Middle frontal gyrus (tissue), 1 donor: ENCODE measurements around the gene SYT5.
"Not testable (repeated sequence)": the region's sequence is repeated elsewhere in the genome, so short reads cannot be mapped to it uniquely, and the experiment has no call there.

Experiments used
- DNase-seq: peaks from one replicate; pipeline ENCODE4 v3.0.0-alpha.2; 2015; ENCODE audit warnings: low spot score; ENCODE audit errors: extremely low spot score

Gene SYT5

GRCh38 chr19:55179606-55180484 lies at the start of gene SYT5:
Gene SYT5, minus strand, starts transcription at chr19:55180289. Its CDS starts 1,248 bp downstream, at chr19:55179041.
- DNase-seq = no peak

- DNase-seq = no peak
These were observed 49.7 kb upstream of the SYT5 start for GRCh38 chr19:55229789-55230182.

GRCh38 chr19:55229145-55229788 lies 49.2 kb upstream of the SYT5 start:
- DNase-seq = no peak

- no peak for DNase-seq
These were observed 48.4 kb upstream of the SYT5 start, which contains the start of gene TMEM86B for GRCh38 chr19:55228403-55229031. Gene TMEM86B, minus strand, starts transcription at chr19:55228763. Its CDS starts 22 bp downstream, at chr19:55228741.

- DNase-seq = no peak
These were observed 47.9 kb upstream of the SYT5 start for GRCh38 chr19:55228015-55228391.

- no peak for DNase-seq
These were observed 47.3 kb upstream of the SYT5 start for GRCh38 chr19:55227241-55228014.

- no peak for DNase-seq
These were observed 46.7 kb upstream of the SYT5 start for GRCh38 chr19:55226788-55227187.

- no peak for DNase-seq
These were observed 46.2 kb upstream of the SYT5 start for GRCh38 chr19:55226273-55226672.

GRCh38 chr19:55225415-55225958 lies 45.4 kb upstream of the SYT5 start:
- DNase-seq = no peak

- not testable (repeated sequence) for DNase-seq
These were observed 44.8 kb upstream of the SYT5 start for GRCh38 chr19:55224679-55225414.

GRCh38 chr19:55224038-55224665 lies 44.1 kb upstream of the SYT5 start:
- DNase-seq = no peak

GRCh38 chr19:55223291-55224037 lies 43.4 kb upstream of the SYT5 start:
- DNase-seq = no peak

GRCh38 chr19:55220525-55220924 lies 40.4 kb upstream of the SYT5 start:
- DNase-seq = no peak

GRCh38 chr19:55216461-55217198 lies 36.5 kb upstream of the SYT5 start:
- DNase-seq = peak; percentile 85

- DNase-seq = no peak
These were observed 33.5 kb upstream of the SYT5 start for GRCh38 chr19:55213547-55213946.

- DNase-seq = no peak
These were observed 32.4 kb upstream of the SYT5 start for GRCh38 chr19:55212447-55212846.

GRCh38 chr19:55209693-55210472 lies 29.8 kb upstream of the SYT5 start:
- no peak for DNase-seq
